ENCODE results near the gene DAB2IP.

Gene DAB2IP

DNA sequence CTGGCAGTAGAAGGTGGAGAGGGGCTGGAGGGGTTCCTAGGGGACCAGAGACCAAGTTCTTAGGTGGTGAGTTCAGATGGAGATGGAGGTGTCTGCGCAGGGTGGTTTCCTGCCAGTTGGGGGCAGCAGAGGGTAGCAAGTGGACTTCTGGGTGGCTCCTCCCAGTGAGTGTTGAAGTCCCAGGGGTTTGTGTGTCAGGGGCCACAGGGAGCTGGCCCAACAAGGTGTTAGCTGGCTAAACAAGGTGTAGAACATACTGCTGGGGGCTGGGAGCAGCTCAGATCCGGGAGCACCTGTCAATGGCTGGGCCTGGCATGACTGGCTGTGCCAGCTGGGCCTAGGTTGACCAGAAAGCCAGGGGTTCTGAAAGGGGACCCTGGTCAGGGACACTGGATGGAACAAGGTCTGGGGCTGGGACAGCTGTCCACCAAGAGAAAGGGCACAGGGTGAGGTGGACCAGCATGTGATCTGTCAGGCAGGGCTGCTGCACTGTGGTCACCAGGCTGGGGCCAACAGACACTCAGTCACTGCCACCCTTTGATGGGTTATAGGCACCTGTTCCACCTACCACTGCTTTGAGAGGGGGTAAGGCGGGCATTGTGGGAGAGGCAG, 35.6 kb downstream of the DAB2IP start:
- peak; percentile 67 for DNase-seq

DNA sequence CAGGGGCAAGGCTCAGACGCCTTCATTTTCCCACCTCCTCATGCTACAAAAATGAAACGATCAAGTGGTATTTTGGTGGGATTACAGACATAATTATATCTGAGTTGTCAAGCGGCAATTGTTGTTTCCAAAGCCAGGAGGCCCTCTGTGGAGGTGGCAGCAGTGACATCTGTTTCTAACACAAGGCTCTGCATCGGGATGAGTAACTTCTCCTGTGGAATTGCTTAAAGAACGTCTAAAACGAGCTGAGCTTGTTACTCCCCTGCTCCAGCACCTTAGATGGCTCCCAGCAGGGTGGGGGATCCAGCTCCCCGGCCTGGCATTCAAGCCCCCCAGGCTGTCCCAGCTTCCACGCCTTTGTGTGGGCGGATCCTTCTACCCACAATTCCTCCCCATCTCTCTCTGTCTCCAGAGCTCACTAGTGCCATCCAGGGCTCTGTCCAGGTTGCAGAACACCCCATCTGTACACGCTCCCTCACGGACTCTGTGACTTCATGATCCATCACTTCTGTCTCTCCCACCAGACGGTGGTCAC, 36.8 kb downstream of the DAB2IP start:
- no peak for DNase-seq

DNA sequence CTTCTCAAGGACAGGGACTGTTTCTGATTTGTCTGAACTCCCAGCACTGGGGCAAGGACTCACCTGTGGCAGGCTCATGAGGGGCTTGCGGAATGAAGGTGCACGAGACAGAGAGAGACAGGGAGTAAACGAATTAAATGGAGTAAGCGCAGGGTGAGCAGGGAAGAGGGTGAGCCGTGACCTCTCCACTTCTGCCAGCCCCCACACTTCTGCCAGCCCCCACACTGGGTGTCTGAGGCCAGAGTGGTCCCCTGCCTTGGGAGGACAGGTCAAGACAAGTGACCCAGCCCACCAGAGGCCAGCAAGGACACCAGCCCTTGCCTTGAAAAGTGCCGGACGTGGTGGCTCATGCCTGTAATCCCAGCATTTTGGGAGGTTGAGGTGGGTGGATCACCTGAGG, 37.2 kb downstream of the DAB2IP start:
- DNase-seq = no peak

DNA sequence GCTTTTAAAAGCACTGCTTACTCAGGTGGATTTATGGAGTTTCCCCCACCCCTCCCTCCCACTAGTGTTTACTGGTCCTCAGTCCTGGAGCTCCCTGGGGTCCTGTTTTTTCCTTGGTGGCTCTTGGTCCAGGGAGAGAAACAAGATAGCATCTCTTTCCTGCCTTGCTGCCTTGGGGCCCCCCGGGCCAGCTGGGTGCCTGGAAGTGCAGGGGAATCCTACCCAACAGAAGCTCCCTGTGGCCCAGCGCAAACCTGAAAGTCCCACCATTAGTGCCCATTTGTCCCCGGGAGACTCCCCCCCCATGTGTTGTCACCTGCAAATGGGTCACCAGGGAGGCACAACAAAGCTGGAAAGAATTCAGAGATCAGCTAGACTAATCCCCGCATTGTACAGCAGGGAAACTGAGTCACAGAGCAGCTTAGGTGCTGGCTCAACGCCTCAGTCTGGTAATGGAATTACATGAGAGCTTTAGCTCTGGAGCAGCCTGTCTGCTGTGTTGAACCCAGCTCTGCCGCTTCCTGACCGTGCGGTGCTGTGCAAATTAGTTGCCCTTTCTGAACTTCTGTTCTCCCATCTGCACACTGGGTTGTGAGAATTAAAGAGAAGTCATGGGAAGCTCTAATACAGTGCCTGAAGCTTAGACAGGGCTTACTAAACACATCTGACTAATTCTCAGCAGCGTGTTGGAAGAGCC, 38.2 kb downstream of the DAB2IP start:
- no peak for DNase-seq

DNA sequence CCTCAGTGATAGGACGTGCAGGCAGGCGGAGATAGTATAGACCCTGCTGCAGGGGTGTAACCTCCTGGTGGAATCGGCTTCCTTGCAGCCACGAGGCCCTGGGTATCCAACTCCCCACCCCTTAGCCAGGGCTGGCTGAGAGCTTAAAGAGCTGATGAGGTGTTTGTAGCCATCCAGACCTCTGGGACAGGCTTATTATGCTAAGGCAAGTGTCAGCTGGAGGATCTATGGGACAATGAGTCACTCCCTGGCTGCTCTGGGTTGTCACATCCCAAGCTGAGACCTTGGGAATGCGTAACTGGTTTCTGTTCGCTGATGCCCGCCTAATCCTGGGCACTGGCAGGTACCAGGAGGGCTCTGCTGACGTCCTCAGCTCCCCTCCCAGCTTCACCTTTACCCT, 38.9 kb downstream of the DAB2IP start:
- DNase-seq = no peak

DNA sequence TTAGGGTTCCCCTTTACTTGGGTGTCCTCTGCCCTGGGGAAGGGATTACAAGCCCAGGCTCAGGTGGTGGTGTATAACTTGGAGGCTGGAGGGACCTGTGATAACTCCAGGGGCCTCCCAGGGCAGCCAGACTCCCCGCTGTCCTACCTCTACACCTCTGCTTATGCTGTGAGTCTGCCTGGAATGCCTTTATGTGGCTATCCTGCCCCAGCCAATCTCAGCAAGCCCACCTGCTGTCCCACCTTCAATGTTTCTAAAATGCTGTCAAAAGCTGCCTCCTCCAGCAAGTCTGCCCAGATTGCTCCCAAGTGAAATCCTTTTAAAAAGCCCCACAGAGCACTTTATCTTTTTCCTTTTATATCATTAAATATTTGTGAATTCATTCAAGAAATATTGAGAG, 39.3 kb downstream of the DAB2IP start:
- no peak for DNase-seq

DNA sequence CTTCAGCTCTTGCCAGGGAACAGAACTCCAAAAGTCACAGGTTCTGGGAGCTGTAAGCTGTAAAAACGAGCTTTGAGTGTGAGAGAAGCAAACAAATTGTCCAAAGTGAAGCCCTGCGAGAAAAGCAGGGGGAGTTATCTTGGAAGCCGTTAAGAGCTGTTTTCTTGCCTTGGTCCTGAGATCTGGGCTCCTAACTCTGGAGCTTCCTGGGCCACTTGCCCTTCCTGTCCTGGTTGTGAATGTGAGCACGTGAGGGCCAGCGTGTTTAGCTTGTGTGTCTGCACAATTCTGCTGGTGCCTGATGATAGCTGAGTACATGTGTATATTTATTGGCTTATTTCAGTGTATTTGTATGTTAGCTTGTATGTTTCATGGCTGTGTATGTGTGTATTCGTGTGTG, 40.5 kb downstream of the DAB2IP start:
- DNase-seq = no peak

DNA sequence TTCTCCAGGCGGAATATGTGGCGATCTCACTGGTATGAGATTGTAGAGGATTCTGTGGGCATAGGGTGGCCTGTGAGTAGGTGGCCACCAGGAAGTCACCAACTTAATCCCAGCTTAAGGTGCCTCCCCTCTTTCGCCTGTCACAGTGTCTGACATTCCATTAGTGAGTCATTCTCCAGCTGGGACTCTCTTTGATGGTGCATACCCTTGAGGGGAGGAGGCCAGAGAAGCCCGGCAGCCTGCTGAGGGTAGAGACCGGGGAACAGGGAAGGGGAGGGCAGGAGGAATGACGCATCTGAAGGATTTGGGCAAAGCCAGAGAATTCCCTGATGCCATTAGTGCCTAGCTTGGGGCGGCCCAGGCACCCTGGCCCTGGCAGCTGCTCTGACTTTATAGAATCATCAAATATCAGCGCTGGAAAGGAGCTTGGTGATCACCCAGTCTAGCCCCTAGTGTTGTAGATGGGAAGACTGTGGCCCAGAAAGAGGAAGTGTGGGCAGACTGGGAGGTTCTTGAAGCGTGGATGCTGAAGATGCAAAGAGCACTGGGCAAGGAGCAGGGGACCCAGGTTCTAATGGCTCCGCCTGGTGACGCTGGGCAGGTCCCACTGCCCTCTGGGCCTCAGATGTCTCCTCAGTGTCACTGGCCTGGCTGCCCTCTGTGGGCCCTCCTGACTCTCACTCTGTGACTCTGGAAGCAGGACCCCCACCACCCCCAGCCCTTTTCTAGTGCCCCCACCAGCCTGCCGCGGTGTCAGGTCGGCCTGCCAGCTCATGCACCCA, 41.4 kb downstream of the DAB2IP start:
- no peak for DNase-seq

DNA sequence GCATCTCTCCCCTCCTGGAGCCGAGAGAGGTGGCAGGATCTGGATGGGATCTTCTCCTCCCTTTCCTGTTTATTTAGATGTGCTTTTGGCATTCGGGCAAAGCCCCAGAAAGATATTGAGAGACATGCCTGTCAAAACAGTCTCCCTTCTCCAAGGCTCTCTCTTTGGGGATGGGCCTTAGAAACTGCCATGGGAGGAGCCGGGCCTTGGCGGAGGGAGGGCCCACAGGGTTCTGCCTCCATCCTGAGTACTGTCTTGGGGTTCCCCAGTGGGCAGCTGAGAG, 41.9 kb downstream of the DAB2IP start:
- DNase-seq = no peak

DNA sequence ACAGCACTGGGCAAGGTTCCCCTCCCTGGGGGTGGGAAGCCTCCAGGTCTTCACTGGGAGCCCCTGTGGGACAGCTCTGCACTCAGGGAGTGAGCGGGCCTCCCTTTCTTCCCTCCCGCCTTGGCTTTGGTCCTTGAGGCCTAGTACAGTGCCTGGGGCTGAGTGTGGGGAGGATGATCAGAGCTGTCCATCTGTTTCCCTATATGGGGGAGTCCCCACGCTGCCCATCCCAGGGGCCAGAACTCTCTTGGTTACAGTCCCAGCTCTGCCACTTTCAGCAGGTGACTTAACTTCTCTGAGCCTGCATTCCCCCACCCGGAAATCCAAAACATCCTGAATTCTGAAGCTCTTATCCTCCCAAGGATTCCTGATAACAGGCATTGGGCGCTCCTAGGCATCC, 42.6 kb downstream of the DAB2IP start:
- no peak for DNase-seq

DNA sequence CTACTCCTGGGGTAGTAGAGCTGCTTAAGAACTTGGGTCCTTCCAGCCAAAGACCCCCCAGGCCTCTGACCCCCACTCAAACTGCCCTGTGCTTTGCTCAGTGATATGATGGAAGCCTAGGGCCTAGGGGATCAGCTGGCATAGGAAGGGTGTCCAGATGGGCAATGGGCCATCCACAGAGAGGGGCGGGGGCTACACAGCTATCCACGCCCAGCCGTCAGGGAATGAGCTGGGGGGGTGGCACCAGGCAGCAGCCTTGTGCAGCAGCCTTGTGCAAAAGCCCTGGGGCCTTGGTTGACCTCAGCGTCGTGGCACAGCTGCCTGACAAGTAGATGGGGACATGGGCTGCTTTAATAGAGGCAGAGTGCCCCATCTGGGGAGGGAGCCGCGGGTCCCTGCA, 43.2 kb downstream of the DAB2IP start:
- no peak for DNase-seq

DNA sequence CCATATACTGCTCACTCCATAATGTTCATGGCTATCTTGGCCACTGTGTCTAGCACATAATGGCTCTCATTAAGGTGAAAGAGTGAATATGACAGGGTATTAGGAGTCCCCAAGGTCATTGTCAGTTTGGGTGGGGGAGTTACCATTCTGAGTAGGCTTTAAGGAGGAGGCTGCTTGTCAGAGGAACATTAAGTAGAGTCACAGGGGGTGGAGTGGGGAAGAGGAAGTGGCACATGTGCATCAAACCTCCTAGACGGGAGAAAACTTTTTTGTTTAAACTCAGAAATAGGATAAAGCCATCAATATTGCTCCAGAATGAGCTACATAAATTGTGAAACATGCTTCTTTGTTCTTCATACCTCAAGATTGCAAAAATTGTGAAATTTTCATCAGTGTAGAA, 45.5 kb downstream of the DAB2IP start:
- DNase-seq = no peak

DNA sequence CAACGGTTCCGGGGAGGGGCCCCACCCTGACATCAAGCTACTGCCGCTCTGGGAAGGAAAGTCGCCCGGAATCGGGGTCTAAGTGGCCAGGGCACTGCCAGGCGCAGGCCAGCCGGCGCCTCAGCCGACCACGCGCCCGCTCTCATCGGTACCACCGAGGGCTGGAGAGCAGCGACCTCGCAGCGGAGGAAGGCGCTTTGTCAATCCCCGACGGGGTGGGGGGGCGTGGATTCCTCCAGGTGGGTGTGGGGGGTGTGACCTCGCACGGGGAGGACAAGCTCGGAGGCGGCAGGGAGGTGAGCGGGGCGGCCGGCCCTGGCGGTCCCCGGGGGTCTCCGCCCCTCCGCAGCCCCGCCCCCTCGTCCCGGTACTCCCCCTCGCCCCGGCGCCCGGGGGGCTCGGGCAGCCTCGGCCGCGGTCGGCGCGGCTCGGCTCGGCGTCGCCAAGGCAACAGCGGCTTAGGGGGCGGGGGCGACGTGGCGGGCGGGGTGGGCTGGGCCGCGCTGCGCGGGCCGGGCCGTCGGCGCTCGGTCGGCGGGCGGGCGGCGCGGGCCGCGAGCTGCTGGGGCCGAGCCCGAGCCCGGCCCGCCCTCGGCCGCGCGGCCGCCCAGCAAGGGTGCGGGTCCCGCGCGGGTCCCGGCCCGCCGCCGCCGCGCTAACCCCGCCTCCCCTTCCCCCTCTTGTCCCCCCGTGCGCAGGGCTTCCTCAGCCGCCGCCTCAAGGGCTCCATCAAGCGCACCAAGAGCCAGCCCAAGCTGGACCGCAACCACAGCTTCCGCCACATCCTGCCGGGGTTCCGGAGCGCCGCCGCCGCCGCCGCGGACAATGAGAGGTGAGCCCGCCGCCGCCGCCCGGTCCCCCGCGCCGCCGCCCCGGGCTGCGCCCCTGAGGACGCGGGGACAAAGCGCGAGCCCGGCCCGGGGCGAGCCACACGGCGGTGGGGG, 47.5 kb downstream of the DAB2IP start:
- peak; percentile 6 for DNase-seq

DNA sequence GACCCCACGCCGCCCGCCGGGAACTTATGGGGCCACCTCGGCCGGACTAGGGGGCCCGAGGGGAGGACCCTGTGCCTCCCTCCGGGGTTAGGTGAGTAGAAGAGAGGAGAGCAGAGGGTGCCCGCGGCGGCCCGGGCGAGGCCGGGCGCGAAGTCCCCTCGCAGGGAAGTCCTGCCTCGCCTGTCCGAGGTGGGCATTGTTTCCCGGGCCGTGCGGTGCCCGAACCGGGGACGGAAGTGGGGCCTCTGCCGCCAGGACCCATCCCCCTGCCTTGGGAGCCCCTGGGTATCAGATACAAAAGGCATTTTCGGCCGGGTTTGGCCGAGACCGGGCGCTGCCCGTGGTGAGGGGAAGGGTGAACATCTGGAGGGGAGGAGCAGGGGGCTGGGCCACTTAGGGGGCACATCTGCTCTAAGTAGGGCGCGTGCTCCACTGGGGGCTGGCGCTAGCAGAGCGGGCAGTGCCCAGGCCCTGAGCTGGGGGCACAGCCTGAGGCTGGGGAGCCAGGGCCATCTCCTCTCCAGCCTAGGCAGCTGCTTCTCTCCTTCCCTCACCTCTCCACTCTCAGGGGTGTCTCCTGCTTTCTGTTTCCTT, 48.2 kb downstream of the DAB2IP start:
- DNase-seq = no peak

DNA sequence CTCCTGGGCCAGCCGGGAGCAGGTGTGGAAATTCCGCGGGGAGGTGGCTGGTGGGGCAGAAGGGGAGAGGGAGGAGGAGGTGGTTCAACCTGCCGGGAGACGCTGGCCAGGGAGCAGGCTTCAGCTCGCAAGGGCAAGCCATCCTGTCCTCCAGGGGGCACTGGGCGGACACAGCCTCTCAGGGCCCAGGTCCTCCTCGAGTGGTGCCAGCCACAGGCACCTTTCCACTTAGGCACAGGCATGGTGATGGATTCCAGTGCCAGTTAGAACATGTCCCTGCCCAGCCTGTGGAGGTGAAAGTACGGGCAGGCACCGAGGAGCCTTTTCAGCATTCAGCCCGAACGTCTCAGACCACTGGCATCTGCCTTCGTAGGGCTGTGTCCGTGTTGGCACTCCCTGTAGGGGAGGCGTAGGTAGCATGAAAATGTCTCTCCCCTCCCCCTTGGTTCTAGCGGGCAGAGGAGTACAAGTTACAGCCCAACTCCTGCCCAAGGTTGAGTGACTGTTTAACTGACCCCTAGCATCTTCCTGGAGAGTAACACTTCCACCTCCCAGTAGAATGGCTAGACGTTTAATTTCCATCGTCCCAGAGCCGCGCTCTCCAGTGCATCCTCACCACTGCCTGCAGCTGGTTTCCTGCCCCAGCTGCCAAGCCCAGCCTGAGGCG, 48.9 kb downstream of the DAB2IP start:
- DNase-seq = peak; percentile 60

DNA sequence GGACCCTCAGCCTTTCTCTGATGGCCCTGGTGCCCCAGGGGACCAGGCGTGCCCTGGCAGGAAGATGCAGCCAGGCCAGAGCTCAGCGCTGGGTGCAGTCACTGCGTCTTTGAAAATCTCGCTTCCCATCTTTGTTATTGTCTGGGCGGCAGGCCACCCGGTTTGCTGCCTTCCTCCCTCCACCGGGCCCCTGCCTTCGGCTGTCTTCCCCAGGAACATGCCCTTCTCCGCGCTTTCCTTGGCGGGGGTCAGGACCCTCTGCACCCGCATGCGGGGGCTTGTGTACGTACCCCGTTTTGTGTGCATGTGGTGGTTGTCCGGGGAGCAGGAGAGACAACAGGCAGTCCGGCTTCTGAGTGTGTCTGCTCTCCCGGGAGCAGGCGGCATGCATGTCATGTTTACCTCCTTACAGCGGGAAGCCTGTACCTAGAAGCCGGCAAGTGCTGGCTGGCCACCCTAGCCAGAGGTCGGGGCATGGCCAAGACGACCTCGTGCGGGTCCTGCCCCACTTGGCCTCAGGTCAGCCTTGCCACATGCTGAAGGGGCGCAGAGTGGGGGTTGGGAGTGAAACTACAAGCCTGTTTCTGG, 49.5 kb downstream of the DAB2IP start:
- DNase-seq = peak; percentile 34

DNA sequence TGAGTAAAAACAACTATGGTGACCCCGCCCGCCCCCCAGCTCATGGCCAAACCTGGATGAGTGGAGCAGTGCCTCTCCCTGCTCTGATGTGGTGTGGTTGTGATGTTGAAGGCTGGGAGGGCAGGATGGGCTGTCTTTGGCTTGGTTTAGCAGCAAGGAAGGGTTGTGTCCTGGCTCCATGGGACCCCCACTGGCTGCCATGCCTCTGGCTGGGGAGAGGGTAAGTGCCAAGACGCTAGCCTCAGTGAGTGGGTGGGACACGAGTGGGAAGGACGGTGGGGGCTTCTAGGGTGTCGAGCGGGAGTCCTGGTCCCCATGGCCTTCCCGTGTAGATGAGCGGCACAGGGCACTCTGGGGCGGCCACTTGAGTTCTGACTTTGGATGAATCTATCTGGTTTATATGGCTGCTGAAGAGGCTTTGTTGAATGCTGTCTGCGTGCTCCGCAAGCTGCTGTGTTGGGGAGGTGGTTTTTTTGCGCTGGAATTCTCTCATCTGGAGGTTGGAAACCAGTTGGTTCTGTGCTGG, 50.4 kb downstream of the DAB2IP start:
- DNase-seq = no peak

DNA sequence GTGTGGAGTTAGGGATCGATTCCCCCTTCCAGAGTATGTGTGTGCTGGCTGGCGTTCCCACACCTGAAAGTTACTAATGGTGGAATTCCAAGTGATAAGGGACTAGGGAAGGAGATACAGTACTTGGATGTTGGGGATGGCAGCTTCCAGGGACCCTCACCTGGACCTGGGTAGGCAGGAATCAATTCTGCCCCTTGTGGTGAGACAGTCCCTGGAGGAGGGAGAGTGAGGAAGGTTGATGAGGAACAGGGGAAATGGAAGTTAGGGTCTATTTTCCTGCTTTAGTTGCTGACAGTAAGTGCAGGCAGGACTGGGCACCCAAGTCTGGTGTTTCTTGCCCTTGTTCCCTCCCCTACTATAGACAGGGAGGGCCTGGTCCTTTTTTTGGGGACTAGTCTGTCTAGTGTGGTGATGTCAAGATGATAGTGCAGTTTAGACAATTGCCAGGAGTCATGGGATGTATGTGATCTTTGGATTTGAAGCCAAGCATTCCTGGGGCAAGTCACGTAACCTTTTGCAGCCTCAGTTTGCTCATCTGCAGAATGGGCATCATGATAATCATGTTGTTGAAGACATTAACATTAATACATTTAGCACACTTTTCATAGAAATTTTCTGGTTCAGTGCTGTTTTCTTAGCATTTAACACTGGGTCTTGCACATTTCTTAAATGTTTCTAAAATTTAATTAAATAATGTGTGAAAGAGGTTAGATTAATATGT, 51.7 kb downstream of the DAB2IP start:
- DNase-seq = no peak

DNA sequence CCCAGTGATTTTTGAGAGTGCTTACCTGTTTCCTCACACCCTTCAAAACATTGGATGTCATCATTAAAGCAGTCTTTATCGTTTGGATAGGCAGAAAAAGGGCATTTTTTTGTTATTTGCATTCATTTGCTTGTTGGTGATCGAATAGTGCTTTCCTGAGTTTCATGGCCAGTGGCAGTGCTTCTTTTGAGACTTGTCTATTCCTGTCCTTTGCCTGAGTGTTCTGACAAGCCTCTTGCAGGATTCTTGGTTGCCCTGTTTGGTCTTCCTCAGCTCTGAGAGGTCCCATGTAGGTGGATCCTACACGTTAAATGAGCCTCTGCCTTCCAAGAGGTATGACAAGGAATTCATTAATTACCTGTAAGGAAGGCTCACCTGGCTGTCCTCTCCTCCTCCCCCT, 52.8 kb downstream of the DAB2IP start:
- DNase-seq = no peak

DNA sequence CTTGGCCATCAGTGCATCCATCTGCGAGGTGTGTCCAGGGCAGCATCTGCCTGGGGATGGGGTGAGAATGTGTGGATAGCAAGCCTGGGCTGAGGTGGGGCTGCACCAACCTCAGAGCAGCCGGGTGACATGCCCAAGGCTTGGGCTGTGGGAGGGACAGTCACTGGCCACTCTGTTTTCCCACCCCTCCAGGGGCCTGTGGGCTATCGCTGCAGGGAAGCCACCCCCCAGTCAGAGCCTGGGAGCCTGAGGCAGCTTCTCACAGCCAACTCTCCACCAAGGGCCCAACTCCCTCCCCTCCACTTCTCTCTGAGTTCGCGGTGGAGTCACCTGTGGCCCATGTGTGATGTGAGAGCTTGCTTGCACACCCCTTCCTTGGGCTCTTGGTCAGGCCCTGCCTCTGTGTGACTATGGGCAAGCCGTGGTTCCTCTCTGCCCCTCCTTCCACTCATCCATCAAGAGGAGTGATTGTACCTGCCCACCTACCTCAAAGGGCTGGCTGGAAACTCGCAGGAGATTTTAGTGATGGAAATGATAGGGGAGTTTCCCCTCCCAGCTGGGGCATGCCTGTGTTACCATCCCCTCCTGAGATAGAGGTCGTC, 54.8 kb downstream of the DAB2IP start:
- DNase-seq = no peak
